NB4 (cell line): Measurements from ENCODE around the gene KLK12.

Source experiments
- CTCF ChIP-seq: IDR thresholded peaks from one replicate; pipeline ENCODE4 v1.5.1; 2012; ENCODE audit warnings: low read depth, low read length
- POLR2A ChIP-seq: IDR thresholded peaks from 2 replicates; pipeline ENCODE4 v1.6.1; 2011; ENCODE audit warnings: mild to moderate bottlenecking; ENCODE audit not compliant: insufficient read length; ENCODE audit errors: extremely low read depth

- TF ChIP-seq CTCF (no peak), POLR2A (no peak)
Measured at GRCh38 chr19:50998061-50998460, 36.7 kb downstream of the KLK12 start.
